ENCODE measurements around the gene NLE1. TPM values are rescaled to one million over a fixed set of nuclear protein-coding genes. Genes with fewer than 3 reads are reported as not detected.
"Not testable (repeated sequence)": the region's sequence is repeated elsewhere in the genome, so short reads cannot be mapped to it uniquely, and the experiment has no call there.

Gene NLE1
- total RNA-seq, 2 donors from 2014 or later, result 8.1 to 10.7 TPM

- TF ChIP-seq CTCF (IDR thresholded peaks at IDR 0.05), result no peak
- H3K27me3 ChIP-seq (replicated peaks; ENCODE audit: insufficient read depth), result no peaks in the 10 kb centered on the region
- no peak overlapping the region for H3K27ac ChIP-seq
- H3K4me1 ChIP-seq (ENCODE audit: control insufficient read depth in 1 of 2, low read depth in 2 of 2), result no peaks in the 10 kb centered on the region
- H3K9me3 ChIP-seq, result no peaks in the 10 kb centered on the region
- H3K4me3 ChIP-seq, result no peak overlapping the region
- DNase-seq (ENCODE audit: low spot score), result no peak
- ATAC-seq (ENCODE audit: insufficient number of reproducible peaks, low FRiP score, low read depth), result no peak
- H3K36me3 ChIP-seq, result no peaks in the 10 kb centered on the region
Observed at GRCh38 chr17:35154196-35155165, 12.4 kb upstream of the NLE1 start.

GRCh38 chr17:35152421-35153140 is 10.5 kb upstream of the NLE1 start:
- Histone ChIP-seq H3K36me3 (no peaks in the 10 kb centered on the region), H3K9me3 (no peaks in the 10 kb centered on the region), H3K27me3 (replicated peaks; ENCODE audit: insufficient read depth) (no peaks in the 10 kb centered on the region), H3K4me1 (ENCODE audit: control insufficient read depth in 1 of 2, low read depth in 2 of 2) (no peaks in the 10 kb centered on the region), H3K4me3 (no peak overlapping the region), H3K27ac (no peak overlapping the region)
- TF ChIP-seq CTCF (IDR thresholded peaks at IDR 0.05), result no peak
- ATAC-seq (ENCODE audit: insufficient number of reproducible peaks, low FRiP score, low read depth) (no peak), DNase-seq (ENCODE audit: low spot score) (no peak)

GRCh38 chr17:35151080-35151479 is 9.0 kb upstream of the NLE1 start:
- H3K27me3 ChIP-seq (replicated peaks; ENCODE audit: insufficient read depth); DNase-seq (ENCODE audit: low spot score); H3K4me3 ChIP-seq; H3K4me1 ChIP-seq (ENCODE audit: control insufficient read depth in 1 of 2, low read depth in 2 of 2); H3K27ac ChIP-seq; H3K36me3 ChIP-seq; ATAC-seq (ENCODE audit: insufficient number of reproducible peaks, low FRiP score, low read depth); H3K9me3 ChIP-seq: not testable (repeated sequence)

- no peak for TF ChIP-seq CTCF (IDR thresholded peaks at IDR 0.05)
- no peak for ATAC-seq (ENCODE audit: insufficient number of reproducible peaks, low FRiP score, low read depth)
- Histone ChIP-seq H3K27ac (no peak overlapping the region), H3K9me3 (no peaks in the 10 kb centered on the region), H3K27me3 (replicated peaks; ENCODE audit: insufficient read depth) (no peaks in the 10 kb centered on the region), H3K4me1 (ENCODE audit: control insufficient read depth in 1 of 2, low read depth in 2 of 2) (no peaks in the 10 kb centered on the region), H3K4me3 (no peak overlapping the region), H3K36me3 (no peaks in the 10 kb centered on the region)
- DNase-seq (ENCODE audit: low spot score), result no peak
Observed at GRCh38 chr17:35149941-35150340, 7.8 kb upstream of the NLE1 start.

GRCh38 chr17:35148144-35148543 is 6.0 kb upstream of the NLE1 start:
- H3K9me3 ChIP-seq, result no peaks in the 10 kb centered on the region
- H3K36me3 ChIP-seq, result no peaks in the 10 kb centered on the region
- ATAC-seq (ENCODE audit: insufficient number of reproducible peaks, low FRiP score, low read depth) (no peak), DNase-seq (ENCODE audit: low spot score) (no peak)
- H3K4me1 ChIP-seq (ENCODE audit: control insufficient read depth in 1 of 2, low read depth in 2 of 2), result no peaks in the 10 kb centered on the region
- H3K27me3 ChIP-seq (replicated peaks; ENCODE audit: insufficient read depth), result no peaks in the 10 kb centered on the region
- no peak for TF ChIP-seq CTCF (IDR thresholded peaks at IDR 0.05)
- no peak overlapping the region for H3K27ac ChIP-seq
- H3K4me3 ChIP-seq, result no peak overlapping the region

Data from thoracic aorta (tissue), 2 donors.